Body of pancreas (tissue), 4 donors: Measurements from ENCODE around the gene GIPC1.

Experiments used
- CTCF ChIP-seq, 7 experiments: fragments of 450-650 bp in 4 of 7; fragments of 200-600 bp in 3 of 7; sonication (generic) in 3 of 7; IDR thresholded peaks; one replicate each; pipeline ENCODE4 v1.5.1; 2016 to 2019; ENCODE audit warnings: antibody characterized with exemption in 7 of 7
- POLR2A ChIP-seq, 3 donors: fragments of 450-650 bp; IDR thresholded peaks; one replicate each; pipeline ENCODE4 v1.6.1; 2016; ENCODE audit warnings: antibody characterized with exemption in 3 of 3, mild to moderate bottlenecking in 2 of 3

- TF ChIP-seq CTCF (IDR thresholded peaks at IDR 0.05) = no peak
- TF ChIP-seq POLR2A (IDR thresholded peaks at IDR 0.05) = no peak
Measured at GRCh38 chr19:14530506-14530905, 34.6 kb upstream of the GIPC1 start.
